NCI-H510A (cell line): Measurements from ENCODE around the gene P3H2.
A peak's percentile ranks its signal among the peaks of the same experiment; 100 is the strongest.
"Not testable (repeated sequence)": the region's sequence is repeated elsewhere in the genome, so short reads cannot be mapped to it uniquely, and the experiment has no call there.

Experiments
- DNase-seq: peaks from one replicate; lab custom pipeline; 2025; lab: John Stamatoyannopoulos, UW

Gene P3H2

GRCh38 chr3:190083635-190084034, 37.1 kb downstream of the P3H2 start:
- DNase-seq, result no peak

- DNase-seq, result no peak
Measured at GRCh38 chr3:190081389-190081788, 39.3 kb downstream of the P3H2 start.

GRCh38 chr3:190079173-190079572, 41.5 kb downstream of the P3H2 start:
- not testable (repeated sequence) for DNase-seq

GRCh38 chr3:190077395-190078045, 43.2 kb downstream of the P3H2 start:
- DNase-seq, result no peak

- no peak for DNase-seq
Measured at GRCh38 chr3:190076601-190077394, 43.9 kb downstream of the P3H2 start.

GRCh38 chr3:190076136-190076535, 44.6 kb downstream of the P3H2 start:
- DNase-seq, result no peak

GRCh38 chr3:190074817-190075216, 45.9 kb downstream of the P3H2 start:
- no peak for DNase-seq

GRCh38 chr3:190073264-190074008, 47.3 kb downstream of the P3H2 start:
- DNase-seq, result peak; percentile 21

GRCh38 chr3:190072856-190073255, 47.8 kb downstream of the P3H2 start:
- DNase-seq, result no peak

- DNase-seq, result not testable (repeated sequence)
Measured at GRCh38 chr3:190071921-190072320, 48.8 kb downstream of the P3H2 start.

- DNase-seq, result no peak
Measured at GRCh38 chr3:190070622-190071347, 49.9 kb downstream of the P3H2 start.

GRCh38 chr3:190065204-190065603, 55.5 kb downstream of the P3H2 start:
- DNase-seq, result no peak

- DNase-seq, result no peak
Measured at GRCh38 chr3:190064659-190065058, 56.0 kb downstream of the P3H2 start.

- no peak for DNase-seq
Measured at GRCh38 chr3:190064112-190064511, 56.6 kb downstream of the P3H2 start.

GRCh38 chr3:190063490-190063889, 57.2 kb downstream of the P3H2 start:
- no peak for DNase-seq

GRCh38 chr3:190060192-190060775, 60.4 kb downstream of the P3H2 start:
- no peak for DNase-seq

- no peak for DNase-seq
Measured at GRCh38 chr3:190059242-190059590, 61.5 kb downstream of the P3H2 start.

GRCh38 chr3:190058521-190059241, 62.0 kb downstream of the P3H2 start:
- no peak for DNase-seq

- DNase-seq, result no peak
Measured at GRCh38 chr3:190056742-190057141, 64.0 kb downstream of the P3H2 start.

- no peak for DNase-seq
Measured at GRCh38 chr3:190055773-190056172, 64.9 kb downstream of the P3H2 start.
